Stimulated activated CD8-positive, alpha-beta memory T cell treated with anti-CD3 and anti-CD28 coated beads, Interleukin-4, amount 100 ng/mL, for 48 hours (primary cell): ENCODE data around the gene MTOR.
"Not testable (repeated sequence)": the region's sequence is repeated elsewhere in the genome, so short reads cannot be mapped to it uniquely, and the experiment has no call there.

Experiments used
- DNase-seq: peaks from one replicate; pipeline ENCODE4 v3.0.0-alpha.2; 2020

The MTOR gene

DNA sequence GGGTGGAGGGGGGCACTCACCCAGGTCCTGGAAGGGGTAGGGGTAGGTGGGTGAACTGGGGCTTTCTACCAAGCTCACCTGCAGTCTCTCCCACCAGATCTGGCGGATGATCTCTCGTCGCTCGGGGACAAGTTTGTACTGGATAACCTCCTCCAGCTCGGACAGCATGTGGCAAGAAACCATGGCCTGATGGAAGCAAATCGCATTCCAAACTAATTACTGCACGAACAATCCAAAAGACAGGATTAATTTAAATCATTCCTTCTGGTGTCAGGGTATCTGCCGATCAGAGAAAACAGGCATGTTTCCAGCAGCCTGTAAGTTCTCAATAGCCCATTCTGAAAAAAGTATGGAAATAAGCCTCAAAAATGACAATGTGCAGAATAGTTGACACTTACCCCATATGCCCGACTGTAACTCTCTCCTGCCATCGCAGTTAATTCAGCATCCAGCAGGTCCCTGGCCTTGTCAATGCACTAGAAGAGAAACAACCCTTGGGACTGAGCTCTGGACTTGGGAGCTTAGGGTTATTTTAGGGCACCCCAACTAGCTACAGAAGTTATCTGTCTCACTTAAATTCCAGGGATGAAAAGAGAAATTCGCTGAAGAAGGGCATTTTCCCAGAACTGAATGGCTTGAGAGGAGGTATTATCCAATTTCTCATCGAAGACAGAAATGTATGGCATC is 117.6 kb downstream of the MTOR start:
- no peak for DNase-seq

DNA sequence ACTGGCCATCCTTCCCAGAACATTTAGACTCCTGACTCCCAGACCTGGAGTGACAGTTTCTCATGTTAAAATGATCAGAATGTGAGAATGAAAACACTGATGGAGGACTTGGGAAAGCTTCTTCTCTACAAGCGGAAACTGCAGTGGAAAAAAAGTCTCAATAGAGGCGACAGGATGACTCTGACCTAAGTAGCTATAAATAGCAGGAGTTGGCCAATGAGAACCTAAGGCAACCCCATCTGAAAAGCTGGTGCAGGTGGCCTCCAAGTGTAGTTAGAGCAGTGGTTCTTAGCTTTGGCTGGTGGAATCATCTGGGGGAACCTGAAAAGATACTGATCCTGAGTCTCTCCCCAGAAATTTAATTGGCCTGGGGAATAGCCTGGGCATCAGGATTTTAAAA is 118.4 kb downstream of the MTOR start:
- DNase-seq: no peak

DNA sequence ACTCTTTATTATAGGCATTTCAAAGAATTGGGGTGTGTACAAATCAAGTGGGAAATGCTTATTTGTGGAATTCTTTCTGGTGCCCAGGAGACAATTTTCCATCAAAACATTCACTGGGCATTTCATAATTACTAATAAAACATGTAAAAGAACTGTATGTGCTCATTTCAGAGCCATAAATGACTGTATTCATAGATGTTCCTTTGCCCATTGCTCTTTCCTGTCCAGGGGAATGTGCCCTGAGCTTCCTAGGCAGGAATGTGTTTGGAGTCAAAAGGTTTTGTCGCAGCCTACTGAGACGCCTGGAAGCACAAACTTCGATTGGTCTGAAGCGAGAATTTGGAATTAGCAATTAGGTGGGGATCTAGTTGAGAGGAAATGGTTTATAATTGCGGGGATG is 119.0 kb downstream of the MTOR start:
- DNase-seq: no peak

DNA sequence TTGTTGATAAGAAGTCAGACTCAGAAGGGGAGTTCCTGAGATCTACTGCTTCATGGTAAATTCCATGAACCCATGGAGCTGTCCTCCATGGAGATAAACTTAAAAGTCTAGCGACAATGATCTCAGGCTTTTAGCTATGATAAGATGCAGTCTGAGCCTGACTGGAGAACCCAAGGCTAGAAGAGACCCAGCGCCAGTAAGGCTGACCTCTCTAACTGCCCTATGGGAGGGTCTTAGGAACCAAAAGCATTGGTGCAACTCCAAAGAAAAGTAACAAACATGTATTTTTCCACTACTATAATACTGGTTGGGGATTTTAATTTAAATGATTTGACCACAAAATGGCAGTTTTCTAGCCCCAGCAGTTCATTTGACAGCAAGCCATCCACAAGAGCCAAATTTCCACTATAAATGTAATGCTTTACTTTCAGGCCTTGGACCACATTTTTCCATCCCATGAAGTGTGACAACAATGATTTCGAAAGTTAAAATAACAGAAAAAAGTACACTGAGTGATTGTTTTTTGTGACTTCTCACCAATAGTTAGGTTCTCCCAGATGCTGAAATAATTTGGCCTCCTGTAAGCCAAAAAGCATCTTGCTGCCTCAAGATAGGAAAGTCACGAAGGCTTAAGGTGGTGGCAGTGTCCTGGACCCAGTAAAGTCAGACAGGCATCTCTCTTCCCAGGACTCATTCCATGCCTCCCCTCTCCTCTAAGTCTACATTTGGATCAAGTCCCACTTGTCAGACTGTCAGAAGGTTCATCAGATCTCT is 119.5 kb downstream of the MTOR start:
- DNase-seq: no peak

DNA sequence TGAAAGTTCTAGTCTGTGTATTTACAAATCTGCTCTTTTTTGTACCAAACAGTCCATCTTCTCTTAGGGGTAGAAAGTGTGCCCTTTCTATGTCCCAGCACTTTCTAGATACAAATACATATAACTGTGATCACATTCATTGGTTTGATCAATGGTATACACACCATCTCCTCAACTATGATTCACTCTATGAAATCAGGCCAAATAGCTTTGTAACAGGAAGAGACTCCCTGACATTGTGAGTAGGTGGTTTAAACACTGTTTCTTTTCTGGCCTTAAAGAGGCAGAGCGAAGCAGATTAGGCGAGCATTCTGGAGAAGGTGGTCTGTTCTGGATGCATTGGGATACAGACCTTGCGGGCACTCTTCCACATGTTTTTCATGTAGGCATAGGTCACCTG is 123.4 kb downstream of the MTOR start:
- DNase-seq: no peak

DNA sequence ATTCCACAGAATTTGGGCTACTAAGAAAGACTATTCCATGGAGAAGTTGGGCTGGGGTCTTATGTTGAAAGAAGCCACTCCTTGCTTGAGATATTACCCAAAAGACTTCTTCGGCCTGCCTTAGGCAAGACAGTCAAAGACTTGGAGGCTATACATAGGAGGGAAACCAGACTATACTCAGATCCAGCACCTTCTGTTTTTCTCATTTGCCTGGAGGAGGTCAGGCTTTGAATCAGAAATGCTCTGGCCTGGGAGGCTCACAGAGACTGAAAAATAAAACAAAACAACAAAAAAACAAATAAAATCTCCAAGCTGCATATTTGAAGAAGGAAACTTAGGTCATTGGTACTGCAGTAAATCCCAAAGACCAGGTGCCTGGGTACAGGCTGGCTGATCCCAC is 124.3 kb downstream of the MTOR start:
- DNase-seq: no peak

DNA sequence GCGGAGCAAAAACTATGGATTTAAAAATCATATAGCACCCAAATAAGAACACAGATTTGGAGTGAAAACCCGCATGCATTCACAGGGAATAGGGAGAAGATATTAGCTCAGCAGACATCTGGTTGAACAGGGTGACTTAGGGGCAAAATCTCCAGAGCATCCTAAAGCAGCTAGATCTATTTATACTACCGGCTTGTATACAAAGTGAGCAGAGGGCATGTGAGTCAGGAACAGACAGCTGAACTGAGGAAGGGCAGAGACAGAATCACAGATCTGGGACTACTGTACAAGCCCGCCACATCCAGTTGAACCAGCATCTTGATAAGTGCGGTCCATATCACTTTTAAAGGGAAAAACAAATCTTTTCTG is 127.5 kb downstream of the MTOR start:
- DNase-seq: no peak

DNA sequence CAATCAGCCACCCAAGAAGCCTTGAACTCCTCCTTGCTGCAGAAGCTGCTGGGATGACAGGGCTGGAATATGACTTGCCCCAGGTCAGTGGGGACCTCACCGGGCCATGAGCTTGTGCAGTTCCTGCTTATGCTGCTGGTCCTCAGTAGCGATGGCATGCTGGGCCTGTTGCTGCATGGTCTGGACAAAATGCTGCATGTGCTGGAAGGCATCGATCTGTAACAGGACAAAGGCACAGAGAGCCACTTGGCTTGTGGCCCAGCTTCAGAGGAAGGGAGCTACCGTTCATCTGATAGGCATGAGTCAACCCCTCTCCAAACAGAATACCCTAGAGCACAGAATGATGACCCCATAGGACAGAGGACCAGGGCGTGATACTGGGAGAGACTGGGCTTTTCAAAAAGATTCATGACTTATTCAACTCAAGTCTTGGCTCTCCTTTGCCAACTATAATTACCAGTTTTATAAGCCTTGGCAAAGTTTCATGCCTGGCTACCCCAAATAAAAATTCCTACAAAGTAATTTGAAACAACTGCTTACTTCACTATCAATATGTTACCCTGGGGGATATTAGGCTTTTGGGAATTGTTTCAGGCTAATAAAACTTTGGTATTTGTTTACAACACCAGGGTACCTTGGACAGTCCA is 128.0 kb downstream of the MTOR start:
- no peak for DNase-seq

DNA sequence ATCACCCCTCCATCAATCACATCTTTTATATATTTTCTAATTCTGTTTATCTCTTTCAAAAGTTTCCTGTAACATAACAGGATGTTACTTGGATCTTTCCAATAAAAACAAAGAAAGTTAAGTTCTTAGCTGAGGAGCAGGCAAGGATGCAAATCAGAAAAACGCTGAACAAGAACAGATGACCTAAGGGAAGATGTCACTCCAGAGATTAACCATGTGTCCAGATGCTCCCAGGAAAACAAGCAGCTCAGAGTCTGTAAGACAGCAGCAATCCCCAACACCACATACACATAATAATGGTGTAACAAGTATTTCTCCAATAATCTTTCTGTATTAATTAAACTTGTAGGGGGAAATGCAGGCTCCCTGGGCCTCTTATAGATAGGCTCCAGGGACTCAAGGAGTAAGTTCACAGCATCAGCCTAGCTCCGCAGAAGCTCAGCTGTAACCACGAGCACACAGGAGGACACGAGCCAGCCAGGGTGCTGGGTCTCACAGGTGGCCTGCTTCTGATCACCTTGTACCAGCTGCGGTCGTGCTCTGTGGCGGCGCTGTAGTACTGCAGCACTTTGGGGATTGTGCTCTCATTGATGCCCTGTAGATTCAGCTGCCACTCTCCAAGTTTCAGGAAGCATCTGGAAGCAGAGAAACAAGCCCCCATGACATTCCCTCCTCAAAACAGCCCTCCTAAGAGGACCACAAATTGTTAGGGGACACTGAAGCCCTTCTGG is 129.6 kb downstream of the MTOR start:
- DNase-seq: no peak

DNA sequence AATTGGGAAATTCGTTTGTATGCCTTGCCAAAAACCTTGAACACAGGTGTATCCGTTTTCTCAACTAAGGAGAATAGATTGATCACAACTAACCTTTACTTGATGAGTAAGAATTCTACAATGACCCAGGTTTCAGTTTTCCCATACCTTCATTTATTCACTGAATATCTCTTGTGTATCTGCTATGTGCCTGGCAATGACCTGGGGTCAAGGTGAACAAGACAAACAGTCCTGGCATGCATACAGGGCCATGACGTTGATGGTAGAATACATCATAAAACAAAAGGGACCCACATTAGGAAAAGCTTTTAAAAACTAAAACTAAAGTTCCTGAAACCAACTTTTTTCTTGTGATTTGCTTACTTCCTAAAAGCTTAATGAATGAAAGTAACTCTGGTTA is 130.5 kb downstream of the MTOR start:
- no peak for DNase-seq

DNA sequence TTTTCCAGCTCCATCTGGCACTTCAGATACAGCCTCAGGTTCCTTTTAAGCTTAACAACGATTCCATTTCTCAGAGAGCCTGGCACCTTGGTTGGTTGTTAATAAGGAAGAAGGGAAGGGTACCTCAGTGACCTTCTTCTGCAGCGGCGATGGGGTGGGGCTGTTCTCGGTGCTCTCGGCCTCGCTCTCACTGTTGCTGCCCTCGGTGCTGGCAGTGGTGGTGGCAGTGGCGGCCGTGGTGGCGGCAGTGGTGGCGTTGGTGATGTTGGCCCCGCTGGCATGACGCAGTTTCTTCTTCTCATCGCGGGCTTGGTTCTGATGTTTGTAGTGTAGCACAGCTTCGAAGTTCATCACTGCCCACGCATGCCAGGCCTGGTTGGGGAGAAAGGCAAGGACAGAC is 131.9 kb downstream of the MTOR start:
- no peak for DNase-seq

DNA sequence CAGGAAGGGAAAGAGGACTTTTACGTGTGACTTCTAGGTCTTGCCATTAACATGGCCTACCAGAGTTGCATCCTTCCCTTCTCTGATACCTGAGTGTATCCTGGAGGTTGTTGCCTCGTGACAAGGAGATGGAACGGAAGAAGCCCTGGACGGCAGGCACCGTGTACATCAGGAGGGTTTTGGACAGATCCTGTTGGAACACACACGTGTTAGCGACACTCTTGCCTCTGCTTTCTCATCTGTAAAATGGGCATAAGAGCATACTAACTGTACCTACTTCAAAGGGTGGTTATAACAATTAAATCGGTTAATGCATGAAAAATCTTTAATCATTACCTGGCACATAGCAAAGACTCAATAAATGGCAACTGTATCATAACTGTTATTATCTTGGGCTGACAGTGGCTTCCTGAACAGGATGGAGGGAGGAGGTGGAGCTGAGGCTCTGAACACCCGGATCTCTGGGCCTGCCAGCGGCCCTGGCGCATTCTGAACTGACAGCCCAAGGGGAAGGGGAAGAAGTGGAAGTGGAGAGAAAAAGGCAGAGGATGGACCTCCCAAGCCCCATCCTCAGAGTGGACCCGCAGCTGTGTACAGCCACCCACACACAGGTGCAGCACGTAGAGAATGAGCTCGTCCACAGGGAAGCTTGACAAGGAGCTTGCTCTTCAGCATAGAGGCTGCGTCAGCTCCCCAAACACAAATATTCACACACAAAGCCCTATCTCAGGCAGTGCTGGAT is 132.5 kb downstream of the MTOR start:
- no peak for DNase-seq

DNA sequence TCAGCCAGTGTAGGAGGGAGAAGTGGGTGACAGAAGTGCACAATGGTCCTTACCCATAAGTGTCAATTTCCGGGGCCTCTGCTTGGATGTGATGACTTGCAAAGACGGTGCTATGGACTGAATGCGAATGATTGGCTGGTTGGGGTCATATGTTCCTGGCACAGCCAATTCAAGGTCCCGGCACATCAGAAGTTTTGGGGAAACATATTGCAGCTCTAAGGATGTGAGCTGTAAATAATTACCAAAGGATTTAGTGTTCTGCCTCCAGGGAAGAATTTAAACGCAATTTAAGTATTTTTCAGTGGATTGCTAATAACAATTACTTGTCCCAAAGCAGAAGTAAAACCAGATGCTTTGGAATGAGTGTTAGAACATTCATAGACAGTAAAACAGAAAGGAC is 135.8 kb downstream of the MTOR start:
- DNase-seq: no peak

DNA sequence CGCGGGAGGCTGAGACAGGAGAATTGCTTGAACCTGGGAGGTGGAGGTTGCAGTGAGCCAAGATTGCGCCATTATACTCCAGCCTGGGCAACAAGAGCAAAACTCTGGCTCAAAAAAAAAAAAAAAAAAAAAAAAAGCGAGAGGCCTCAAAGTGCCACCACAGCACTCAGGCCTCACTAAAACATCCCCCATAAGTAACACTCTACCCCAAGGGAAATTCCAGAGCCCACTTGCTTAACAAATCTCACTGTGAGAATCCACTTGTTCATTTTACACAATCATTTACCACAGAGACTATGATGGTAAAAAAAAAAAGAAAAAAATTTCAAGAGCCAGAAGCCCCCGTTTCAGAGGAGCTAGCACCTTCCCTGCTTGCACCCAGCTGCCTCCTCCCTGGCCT is 136.4 kb downstream of the MTOR start:
- no peak for DNase-seq

DNA sequence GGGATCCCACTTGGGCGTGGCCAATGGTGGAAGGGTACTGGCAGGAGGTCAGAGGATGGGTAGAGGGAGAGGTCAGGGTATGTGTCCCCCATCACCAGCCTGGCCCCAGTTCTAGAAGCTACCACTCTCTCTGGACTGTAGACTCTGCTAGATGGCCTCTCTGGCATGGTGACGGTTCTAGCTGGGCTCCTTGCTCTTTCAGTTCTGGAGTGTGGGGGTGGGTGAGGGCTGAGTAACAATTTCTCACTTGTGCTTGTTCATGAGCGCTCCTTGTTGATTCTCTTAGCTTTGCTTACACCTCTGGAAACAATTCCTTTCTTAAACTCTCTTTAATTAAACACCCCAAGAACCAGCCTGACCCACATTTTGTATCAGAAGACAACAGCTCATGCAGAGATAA is 137.4 kb downstream of the MTOR start:
- no peak for DNase-seq

DNA sequence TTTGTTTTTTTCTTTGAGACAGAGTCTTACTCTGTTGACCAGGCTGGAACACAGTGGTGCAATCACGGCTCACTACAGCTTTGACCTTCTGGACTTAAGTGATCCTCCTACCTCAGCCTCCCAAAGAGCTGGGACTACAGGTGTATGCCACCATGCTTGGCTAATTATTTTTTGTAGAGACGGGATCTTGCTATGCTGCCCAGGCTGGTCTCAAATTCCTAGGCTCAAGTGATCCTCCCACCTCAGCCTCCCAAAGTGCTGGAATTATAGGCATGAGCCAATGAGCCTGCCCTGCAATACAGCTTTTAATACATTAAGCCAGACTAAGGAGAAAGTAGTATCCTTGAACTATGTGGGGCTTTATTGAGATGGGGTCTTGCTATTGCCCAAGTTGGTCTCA is 146.0 kb downstream of the MTOR start:
- DNase-seq: no peak

DNA sequence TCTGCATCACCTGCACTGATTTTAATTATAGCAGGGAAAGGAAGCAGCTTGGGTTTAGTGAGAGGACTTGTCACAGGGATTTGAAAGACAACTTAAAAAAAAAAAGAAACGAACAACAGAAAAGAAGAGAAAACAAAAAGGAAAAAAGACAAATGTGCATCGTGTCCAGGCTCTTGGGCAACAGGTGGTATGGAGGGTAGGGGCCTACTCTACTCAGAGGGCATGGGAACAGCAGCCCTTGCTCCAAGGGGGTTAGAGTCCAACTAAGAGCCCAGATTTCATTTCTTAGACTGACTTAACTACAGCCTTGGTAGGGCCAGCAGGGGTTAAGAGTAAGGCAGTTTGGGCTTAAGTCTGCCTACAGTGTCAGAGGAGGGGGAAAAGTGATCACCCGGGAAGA is 147.4 kb downstream of the MTOR start:
- no peak for DNase-seq

DNA sequence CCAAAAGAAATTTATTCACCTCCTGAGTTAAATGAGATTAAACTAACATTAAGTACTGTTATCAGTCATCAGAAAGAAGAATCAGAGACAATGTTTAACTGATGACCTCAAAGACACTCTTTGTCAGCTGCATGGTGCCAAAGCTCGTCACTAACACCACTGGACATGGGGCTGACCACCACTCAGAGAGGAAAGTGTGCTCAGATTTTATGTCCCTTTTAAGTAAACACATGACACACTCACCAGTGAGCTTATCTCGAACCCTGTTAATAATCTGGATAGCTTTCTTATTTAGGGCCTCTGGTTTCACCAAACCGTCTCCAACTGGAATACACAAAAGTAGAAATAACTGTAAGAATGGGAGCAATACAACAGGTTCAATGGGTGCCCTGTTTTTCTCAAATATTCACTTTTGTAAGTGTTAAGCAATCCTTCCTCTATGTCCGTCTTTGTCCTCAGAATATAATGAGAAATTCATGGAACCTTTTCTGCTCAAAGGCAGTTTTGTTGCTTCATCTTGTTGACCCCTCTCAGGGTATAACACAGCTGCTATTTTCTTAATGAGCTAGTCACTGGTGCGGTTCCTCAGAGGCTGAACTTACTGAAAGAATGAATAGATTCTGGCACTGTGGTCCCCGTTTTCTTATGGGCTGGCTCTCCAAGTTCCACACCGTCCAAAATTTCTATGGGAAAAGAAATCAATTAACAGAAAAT is 153.1 kb downstream of the MTOR start:
- DNase-seq: no peak

DNA sequence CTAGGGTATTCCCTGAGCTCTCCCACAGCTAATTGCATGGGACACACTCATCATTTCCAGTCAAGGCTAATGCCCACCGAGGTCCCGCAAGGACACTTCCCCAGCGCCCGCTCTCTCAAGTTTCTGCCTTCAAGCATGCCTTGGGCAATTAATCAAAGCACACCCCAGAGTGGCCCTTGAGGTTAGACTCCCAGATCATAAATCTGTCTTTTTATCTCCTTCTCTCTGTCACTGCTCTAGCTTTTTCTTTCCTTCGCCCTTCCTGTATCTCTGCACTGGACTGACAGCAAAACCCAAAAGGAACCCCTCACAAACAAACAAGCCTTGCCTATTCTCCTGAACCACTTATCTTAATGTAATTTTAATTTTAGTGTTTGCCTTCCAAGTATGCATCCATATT is 154.8 kb downstream of the MTOR start:
- DNase-seq: no peak

DNA sequence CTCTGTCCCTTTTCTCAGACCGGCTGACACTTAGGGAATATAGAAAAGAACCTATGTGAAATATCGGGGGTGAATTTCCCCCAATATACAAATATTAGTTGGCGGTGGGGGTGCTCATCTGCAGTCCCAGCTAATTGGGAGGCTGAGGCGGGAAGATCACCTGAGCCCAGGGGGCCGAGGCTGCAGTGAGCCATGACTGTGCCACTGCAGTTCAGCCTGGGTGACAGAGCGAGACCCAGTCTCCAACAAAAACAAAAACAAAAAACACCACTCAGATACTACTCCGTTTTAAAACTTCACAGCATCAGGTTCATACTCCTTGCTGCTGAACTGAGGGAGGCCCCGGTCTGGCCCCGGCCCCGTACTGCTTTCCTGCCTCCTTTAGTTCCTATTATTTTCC is 156.8 kb downstream of the MTOR start:
- no peak for DNase-seq

DNA sequence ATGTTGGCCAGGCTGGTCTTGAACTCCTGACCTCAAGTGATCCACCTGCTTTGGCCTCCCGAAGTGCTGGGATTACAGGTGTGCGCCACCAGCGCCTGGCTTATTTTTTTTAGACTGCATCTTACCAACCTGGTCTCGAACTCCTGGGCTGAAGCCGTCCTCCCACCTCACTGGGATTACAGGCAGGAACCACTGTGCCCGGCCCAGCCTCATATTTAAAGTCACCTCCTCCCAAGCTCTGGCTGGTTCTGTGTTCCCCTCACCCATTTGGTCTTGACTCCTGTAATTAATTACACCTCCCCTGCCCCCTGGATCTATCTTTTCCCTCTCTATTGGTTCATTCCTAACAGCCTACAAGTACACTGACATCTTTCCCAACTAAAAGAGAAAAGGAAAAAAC is 161.0 kb downstream of the MTOR start:
- no peak for DNase-seq

DNA sequence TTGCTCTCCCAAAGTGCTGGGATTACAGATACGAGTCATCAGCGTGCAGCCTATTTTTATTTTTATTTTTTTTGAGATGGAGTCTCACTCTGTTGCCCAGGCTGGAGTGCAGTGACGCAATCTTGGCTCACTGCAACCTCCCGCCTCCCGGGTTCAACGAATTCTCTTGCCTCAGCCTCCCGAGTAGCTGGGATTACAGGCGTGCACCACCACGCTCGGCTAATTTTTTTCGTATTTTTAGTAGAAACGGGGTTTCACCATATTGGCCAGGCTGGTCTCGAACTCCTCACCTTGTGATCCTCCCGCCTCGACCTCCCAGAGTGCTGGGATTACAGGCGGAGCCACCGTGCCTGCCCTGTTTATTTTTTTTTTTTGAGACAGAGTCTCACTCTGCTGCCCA is 161.5 kb downstream of the MTOR start:
- DNase-seq: not testable (repeated sequence)
